GM19372 (cell line): Measurements from ENCODE around the gene GNPDA1.

Experiments
- ATAC-seq: cut with Tn5 transposase; IDR thresholded peaks from one replicate; pipeline ENCODE4 v1.9.1; 2021; ENCODE audit warnings: mild to moderate bottlenecking, low read depth, moderate library complexity; ENCODE audit not compliant: unreplicated experiment

GNPDA1 gene

DNA sequence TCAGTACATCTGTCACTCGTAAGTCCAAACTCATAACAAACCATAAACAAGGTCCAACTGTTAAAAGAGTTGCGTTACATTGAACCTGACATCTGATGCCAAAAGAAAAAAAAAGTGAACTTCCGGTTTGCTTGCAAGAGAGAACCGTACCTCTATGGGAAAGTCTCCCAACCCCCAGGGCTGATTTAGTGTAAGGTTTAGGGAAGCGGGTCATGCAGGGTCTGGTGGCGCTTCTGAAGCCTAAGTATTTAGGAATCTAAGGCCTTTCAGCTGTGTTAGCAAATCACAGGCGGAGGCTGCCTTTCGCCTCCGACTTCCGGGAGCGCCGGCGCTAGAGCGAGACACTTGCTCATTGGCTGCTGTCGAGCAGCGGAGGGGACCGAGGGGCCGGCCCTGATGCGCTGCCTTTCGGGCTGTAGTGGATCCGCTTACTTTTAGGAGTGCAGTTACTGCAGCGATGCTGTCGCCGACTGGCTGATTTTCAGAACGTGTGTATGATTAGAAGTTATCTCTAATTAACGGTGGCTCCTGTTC, 12.0 kb upstream of the GNPDA1 start:
- ATAC-seq, result peak; percentile 100

DNA sequence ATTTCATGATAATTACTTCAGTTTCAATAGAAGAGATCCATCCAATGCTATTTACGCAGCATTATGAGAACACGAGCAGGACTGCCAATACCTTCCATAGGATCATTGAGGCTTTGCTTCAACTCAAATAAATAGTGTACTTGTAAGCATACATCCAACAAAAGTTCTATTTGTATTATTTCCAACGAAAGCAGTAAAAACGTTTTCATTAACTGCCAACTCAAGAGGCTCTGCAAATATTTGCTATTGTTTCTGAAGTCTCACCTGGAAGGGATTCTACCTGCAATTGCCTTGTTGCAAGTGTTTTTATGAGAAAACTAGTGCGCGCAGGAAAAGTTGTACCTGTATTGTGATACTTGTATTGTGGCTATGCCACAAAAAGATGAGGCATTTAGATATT, 11.0 kb upstream of the GNPDA1 start:
- no peak for ATAC-seq

DNA sequence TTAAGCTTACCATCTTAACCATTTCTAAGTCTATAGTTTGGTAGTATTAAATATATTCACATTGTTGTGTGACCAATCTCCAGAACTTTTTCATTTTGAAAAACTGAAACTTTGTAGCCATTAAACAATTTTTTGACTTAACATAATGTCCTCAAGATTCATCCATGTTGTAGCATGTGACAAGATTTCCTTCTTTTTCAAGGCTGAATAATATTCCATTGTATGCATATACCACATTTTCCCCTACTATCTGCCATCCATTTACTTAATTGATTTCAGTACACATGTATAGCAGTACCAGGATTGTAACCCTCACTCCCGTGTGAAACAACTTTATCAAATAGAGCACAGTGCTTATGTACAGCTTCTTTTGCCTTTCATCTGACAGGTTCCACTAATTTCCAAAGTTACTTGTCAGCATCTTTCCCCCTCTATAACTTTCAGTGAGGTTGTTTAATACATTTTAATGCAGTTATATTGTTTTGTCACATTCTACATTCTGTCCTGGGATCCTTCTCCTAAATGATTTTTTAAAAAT, 7.4 kb upstream of the GNPDA1 start:
- ATAC-seq, result no peak

DNA sequence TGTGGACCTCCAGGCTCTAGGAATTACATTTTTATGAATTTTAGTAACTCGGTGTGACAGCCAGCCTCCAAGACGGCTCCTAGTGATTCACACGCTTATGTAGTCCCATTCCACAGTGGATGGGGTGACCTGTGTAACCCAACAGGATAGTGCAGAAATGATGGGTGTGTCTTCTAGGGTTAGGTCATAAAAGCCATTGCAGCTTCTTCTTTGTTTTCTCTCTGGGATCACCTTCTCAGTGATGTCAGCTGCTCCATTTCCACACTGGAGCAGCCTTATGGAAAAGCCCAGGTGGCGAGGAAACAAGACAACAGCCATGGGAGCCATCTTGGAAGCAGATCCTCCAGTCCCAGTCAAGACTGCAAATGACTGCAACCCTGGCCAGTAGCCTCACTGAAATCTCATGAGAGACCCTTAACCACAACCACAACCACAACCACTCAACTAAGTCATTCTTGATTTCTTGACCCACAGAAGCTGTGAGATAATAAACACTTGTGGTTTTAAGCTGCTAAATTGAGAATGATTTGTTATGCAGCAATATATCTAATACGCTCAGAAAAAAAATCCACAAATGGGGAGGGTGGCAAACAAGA, 5.1 kb upstream of the GNPDA1 start:
- ATAC-seq, result no peak

DNA sequence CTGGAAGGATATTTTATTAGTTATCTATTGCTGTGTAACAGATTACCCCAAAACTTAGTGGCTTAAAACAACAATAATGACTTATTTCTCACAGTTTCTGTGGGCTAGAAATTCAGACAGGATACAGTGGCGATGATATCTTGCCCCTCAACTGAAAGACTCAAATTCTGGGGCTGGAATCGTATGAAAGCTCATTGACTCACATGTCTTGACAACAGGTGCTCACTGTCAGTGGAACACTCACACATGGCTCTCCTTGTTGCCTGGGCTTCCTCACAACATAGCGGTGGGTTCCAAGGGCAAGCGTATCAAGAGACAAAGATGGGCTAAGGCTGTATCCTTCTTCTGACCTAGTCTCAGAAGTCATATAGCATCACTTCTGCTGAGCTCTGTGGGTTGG, 3.7 kb upstream of the GNPDA1 start:
- no peak for ATAC-seq

DNA sequence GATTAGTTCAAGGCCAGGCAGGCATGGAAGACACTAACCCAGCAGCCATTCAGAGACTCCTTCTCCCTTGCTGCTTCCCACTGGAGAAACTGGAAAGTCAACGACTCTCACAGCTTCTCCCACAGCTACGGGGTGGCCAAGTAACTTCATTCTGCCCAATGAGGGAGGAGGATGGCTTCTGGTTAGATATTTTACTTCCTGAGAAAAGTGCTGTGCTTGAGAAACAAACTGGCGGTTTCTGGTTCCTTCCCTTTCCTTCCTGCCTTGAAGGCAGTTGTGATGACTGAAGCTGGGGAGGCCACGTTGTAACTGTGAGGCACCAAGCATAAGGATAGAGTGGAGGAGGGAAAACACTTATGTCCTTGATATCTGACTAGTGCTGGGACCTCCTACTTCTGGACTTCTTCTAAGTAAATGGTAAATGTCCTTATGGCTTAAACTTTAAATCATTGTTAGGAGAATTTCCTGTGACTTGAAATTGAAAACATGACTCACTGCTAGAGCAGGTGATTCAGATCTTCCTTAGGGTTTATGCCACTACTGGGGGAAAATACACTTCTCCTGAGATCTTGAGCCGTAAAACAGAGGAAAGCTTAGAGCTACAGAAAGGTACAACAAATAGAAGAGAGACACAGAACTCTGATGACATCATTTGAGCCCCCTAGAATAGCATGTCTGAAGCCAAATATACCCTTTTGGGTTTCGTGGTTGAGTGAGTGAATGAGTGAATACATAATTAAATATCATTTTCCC, 3.1 kb upstream of the GNPDA1 start:
- ATAC-seq, result no peak

DNA sequence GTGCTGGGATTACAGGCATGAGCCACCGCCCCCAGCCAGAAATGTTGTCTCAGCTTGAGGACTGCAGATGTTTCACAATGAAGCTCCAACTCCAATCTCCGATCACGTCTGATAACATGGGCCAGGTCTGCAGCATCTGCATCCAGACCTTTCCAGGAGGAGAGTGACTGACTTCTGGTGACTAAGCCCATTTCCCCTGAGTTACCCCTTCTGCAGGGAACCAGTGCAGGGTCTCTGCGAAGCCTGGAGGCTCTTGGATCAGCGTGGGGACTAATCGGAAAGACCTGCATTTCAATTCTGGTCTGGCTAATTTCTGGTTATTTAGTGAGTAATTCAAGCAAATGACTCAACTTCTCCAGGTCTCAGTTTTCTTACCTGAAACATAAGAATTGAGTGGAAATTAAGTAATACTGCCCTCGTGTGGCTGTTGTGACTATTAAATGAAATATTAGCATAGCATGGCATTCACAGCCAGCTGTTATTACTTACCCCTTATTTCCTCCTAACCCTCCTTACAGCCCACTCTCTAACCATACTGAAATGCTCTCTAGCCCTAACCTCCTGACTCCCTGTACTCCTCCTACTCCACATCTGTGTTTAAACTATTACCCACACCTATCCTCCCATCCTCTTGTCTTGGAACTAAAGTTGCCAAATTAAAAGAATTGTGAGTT, 2.2 kb upstream of the GNPDA1 start:
- no peak for ATAC-seq

DNA sequence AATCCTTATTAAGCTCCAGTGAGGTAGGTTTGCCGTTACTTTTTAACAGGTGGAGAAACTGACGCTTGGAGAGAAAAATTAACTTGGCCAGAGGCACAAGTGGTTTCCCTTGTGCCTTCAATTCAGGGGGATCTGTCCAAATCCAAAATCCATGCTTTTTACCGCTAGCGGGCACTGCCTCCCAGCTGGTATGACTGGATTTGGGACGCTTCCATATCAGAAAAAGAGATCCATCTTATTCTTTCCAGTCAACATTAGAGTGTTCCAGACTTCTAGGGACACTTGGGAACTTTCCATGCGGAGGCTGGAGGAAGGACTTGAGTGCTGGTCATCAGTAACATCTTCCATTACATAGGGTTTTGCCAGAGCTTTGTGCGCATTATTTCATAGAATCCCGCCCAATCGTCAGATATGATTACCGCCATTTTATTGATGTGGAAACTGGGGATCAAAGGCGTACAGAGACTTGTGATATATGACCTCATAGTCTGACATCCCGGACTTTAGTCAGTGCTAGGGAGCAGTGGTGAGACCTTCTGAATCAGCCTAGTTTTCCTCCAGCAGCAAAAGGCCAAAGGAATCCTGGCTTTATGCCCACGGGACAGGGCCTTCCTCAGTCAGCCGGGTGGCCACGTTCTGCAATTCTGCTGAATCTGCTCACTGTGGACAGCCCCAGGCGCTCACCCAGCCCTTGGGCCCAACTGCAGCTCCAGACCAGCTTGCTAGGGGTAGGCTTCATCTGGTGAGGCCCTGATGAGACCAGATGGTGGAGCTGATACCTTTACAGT, 1.1 kb upstream of the GNPDA1 start:
- no peak for ATAC-seq

DNA sequence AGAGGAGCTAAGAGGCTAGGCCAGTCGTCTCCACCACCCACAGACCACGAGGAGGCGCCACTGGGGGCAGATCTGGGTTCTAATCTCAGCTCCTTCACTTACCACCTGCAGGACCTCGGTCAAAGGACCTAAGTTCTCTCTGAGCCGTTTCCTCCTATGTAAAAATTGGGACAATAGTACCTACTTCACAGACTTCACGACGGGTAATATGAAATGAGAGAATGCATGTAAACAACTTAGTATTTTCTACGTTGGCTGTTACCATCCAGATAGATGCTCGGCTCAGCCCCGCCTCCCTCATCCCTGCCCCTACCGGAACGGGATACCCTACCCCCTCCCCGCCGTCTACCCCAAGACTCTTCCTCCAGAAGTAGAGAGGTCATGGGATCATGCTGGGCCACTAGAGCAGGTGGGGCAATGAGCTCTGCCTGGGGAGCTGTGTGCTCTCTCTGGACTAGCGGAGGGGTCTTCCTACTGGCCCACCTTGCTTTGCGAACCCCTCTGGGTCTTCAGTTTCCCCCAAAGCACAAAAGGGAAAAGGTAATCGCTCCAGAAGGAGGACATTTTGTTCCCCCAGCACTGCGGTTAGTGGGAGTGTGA, 541 bp downstream of the GNPDA1 start:
- ATAC-seq, result no peak

DNA sequence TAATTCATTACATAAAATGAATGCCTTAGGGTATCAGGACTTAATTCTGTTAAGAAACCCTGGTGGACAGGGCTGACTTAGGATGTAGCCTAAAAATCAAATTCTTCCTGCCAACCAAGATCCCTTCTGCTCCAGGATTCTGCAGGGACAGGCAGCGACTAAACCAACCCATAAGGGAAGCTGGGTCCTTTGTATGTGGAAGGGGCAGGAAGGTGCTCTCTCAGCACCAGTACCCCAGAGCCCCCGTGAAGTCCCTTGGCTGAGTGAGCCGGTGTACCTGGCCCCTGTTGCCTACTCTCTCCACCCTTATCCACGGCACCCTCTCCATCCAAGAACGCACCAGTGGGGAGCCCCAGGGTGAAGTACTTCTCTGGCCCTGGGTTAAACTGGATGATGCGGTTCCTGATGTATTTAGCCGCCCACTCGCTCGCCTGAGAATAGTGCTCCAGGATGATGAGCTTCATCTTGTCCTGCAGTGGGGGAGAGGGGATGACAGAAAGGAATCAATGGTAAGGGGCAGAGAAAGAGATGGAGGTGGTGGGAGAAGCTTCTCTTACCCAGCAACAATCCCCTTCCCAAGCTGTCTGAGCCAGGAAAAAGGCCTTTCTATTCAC, 1.1 kb downstream of the GNPDA1 start:
- ATAC-seq, result no peak

DNA sequence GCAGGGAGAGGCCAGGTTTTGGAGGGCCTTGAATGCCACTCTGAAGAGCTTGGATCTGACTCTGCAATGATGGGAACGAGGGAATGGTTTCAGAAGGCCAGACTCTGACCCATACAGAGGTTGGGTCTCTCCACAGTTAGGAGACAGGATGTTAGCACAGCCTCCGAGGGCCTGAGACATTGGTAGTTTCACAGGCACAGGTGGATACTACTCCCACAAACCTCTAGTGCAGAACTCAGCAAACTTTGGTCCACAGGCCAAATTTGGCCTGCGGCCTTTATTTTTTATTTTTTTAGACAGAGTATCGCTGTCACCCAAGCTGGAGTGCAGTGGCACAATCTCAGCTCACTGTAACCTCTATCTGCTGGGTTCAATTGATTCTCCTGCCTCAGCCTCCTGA, 2.9 kb downstream of the GNPDA1 start:
- no peak for ATAC-seq

DNA sequence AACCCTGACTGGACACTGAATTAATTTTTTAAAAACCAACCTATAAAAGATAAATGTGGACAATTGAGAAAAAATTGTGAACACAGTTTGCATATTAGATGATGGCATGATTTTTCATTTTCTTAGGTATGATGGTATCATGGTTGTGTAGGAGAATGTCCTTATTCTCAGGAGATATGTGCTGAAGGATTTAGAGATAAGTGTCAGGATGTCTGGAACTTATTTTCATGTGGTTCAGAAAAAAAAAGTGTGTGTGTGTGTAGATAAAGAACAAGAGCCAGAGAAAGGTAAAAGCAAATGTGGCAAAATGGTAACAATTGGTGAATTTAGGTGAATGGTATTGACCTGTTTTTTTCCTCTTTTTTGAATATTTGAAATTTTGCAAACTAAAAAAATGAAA, 4.0 kb downstream of the GNPDA1 start:
- no peak for ATAC-seq

DNA sequence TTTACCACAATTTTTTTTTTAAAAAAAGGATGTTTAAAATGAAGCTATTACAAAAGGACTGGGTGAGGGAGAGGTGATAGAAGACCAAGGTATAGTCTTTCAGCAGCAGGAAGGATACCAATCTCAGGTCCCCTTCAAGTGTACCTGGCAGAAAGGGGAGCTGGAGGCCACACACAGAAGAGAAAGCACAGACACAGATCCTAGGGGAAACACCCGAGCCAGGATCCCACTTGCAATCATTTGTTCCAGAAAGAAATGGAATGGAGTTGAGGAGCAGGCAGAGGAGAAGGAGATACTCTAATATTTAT, 5.6 kb downstream of the GNPDA1 start:
- ATAC-seq, result no peak

DNA sequence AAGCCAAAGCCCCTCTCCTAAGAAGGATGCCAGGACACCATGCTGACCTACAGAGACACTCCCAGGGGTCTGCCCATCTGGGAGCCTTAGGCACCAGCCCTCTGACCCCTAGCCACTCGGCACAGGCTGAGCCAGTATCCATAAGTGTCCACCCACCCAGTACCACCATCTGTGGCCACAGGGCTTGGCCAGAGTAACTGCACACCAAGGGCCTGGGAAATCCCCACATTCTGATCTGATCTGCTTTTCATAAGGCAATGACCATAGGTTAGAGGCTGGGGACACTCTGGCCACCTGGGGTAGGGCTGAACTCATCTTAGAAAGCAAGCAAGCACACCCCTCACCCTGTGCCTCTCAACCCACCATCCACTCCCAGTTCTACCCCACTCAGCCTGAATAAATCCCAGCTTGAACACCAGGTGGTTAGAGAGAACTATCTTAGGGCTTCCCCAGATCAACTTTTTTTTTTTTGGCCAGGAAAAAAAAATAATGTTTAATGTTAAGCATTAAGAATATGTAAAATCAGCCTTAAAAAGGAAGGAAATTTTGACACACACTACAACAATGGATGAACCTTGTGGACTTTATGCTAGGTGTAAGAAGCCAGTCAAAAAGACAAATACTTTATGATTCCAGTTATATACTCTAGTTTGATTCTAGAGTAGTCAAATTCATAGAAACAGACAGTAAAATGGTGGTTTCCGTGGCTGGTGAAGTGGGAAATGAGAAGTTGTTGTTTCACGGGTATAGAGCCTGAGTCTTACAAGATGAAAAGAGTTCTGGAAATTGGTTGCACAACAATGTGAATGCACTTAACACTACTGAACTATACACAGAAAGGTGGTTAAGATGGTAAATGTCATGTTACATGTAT, 6.2 kb downstream of the GNPDA1 start:
- peak; percentile 64 for ATAC-seq

DNA sequence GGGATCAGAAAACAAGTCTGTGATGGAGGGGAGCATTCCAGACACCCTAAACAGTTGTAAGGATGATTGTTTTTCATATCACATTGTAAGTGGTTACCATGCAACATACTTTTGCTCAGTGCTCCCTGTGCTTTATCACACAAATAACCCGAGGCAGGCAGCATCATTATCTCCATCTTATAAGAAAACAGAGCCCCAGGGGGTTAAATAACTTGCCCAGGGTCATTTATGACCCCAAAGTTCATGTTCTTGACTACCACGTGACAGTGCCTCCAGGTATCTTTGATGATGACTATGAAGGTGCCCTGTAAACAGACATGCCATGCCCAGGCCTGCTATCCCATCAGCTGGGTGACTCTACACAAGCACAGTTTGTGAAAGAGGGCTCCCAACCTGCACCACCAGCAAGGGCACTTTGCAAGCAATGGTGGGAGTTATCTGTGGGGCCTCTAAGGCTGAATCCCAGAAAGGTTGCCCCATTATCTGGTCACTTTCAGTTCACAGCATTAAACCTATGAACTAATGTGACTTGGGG, 9.5 kb downstream of the GNPDA1 start:
- ATAC-seq, result no peak

DNA sequence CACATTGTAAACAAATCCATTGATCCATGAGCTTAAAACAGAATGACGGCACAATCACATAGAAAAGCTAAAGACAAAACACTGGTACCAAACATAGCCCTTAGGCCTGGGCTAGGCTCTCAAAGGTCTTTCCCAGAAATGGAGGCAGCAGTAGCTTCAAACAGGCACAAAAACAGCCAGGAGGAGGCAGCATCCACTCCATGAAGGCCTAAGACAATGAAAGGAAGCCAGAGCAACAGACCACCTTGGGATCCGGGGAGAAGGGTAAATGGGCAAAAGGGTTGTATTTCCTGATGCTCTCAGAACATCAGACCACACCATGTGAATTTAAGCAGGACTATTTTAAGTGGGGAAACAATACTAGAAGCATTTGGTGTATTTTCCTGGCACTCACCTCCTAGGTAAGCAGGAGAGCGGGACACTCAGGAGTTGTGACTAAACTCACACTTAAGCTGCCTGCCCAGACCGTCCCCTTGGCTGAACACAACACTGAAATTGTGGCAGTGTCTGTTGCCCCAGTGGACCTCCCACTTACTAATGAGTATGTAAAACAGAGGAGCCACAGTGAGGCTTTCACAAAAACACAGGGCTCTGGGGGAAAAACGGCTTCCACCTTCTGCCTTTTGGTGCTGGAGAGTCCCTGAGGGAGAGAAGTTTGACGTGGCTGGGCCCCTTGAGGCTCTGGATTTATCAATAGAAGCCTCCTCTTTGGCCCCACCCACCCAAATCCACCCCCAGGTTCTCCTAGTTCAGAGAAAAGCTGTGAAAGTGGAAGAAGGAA, 11.9 kb downstream of the GNPDA1 start:
- no peak for ATAC-seq

DNA sequence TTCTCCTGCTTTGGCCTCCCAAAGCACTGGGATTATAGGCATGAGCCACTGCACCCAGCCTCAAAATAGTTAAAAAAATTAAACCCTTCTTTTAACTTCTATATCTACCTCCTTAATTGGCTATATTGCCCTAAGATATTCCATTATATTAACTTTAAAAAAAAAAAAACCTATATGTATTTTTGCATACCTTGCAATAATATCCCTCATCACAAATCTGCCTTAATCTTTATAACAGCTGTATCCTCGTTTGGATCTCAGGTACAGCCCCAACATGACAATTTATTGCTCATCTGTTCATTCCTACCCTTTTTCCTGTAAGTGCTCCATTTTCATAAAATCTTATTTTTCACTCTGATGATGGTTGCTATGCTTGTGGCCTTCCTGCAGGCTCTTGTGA, 12.7 kb downstream of the GNPDA1 start:
- ATAC-seq, result no peak

DNA sequence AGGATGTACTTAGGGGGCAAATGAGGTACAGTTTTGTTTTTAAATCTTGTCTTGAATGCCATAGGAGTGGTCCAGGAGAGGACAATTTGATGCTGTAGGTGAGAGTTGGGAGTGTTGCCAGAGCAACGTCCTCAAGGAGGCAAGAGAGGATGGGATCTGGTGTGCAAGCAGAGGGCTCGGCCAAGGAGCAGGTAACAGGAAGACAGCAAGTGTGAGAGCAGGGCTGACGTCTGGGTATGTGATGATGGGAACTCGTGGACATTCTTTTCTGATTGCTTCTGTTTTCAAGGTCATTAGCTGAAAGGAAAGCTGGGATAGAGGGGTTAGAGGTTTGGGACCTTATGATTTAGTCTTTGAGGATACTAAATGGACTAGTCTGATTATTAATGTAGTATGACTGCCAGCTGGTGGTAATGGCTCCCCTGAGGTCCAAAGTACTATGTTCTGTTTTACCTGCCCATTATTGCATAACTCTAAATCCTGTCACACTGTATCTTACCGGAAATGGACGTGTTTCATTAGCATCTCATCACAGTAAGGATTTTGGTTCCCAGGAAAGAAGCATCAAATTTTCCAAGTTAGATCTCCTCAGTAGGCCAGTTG, 15.4 kb downstream of the GNPDA1 start:
- ATAC-seq, result no peak
